HG02588 (cell line): Measurements from ENCODE around the gene UVRAG.

Experiments used
- ATAC-seq: cut with Tn5 transposase; IDR thresholded peaks from one replicate; pipeline ENCODE4 v1.9.1; 2021; ENCODE audit warnings: mild to moderate bottlenecking, moderate library complexity; ENCODE audit not compliant: unreplicated experiment

Gene UVRAG

GRCh38 chr11:76131671-76132631, 316.9 kb downstream of the UVRAG start:
- no peak for ATAC-seq

GRCh38 chr11:76134239-76134638, 319.2 kb downstream of the UVRAG start:
- ATAC-seq = no peak

GRCh38 chr11:76135491-76135890, 320.5 kb downstream of the UVRAG start:
- no peak for ATAC-seq

GRCh38 chr11:76139314-76139713, 324.3 kb downstream of the UVRAG start:
- no peak for ATAC-seq

GRCh38 chr11:76140912-76141574, 326.0 kb downstream of the UVRAG start:
- ATAC-seq = no peak

- ATAC-seq = no peak
Observed at GRCh38 chr11:76141901-76142588, 327.0 kb downstream of the UVRAG start.

GRCh38 chr11:76143274-76143673, 328.3 kb downstream of the UVRAG start:
- ATAC-seq = no peak

- no peak for ATAC-seq
Observed at GRCh38 chr11:76147106-76147740, 332.2 kb downstream of the UVRAG start.

- ATAC-seq = no peak
Observed at GRCh38 chr11:76148231-76148630, 333.2 kb downstream of the UVRAG start.

- ATAC-seq = no peak
Observed at GRCh38 chr11:76148941-76149613, 334.1 kb downstream of the UVRAG start.

GRCh38 chr11:76149713-76150112, 334.7 kb downstream of the UVRAG start:
- no peak for ATAC-seq

GRCh38 chr11:76150141-76150540, 335.1 kb downstream of the UVRAG start:
- no peak for ATAC-seq

- no peak for ATAC-seq
Observed at GRCh38 chr11:76151556-76152085, 336.6 kb downstream of the UVRAG start.

GRCh38 chr11:76152086-76152681, 337.2 kb downstream of the UVRAG start:
- peak; percentile 59 for ATAC-seq

- ATAC-seq = no peak
Observed at GRCh38 chr11:76152741-76153570, 337.9 kb downstream of the UVRAG start.

GRCh38 chr11:76153571-76153923, 338.5 kb downstream of the UVRAG start:
- ATAC-seq = no peak

- ATAC-seq = no peak
Observed at GRCh38 chr11:76155500-76156227, 340.7 kb downstream of the UVRAG start.

GRCh38 chr11:76156971-76157427, 342.0 kb downstream of the UVRAG start:
- no peak for ATAC-seq
